HG03354 (cell line): Measurements from ENCODE around the gene SPOCK2.

ENCODE experiments used
- ATAC-seq: cut with Tn5 transposase; IDR thresholded peaks from one replicate; pipeline ENCODE4 v1.9.1; 2021; ENCODE audit warnings: mild to moderate bottlenecking; ENCODE audit not compliant: unreplicated experiment, poor library complexity, severe bottlenecking

The SPOCK2 gene

DNA sequence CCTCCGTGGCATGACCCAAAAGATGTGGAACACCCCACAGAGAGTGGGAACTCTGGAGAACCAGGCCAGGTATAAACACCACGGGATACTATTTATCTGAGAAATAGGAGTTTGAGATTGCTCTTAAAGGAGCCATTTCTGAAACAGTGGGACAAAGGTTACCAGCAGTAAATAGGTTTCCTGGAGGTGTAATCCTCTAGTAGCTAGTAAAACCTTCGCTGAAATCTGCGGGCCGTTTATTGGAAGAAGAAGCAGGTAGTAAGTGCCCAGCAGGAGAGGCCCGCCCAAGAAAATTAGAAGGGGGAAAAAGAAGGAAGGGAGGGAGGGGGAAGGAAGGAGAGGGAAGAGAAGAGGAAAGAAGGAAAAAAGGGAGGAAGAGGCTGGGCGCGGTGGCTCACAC is 72.5 kb downstream of the SPOCK2 start:
- ATAC-seq = no peak

DNA sequence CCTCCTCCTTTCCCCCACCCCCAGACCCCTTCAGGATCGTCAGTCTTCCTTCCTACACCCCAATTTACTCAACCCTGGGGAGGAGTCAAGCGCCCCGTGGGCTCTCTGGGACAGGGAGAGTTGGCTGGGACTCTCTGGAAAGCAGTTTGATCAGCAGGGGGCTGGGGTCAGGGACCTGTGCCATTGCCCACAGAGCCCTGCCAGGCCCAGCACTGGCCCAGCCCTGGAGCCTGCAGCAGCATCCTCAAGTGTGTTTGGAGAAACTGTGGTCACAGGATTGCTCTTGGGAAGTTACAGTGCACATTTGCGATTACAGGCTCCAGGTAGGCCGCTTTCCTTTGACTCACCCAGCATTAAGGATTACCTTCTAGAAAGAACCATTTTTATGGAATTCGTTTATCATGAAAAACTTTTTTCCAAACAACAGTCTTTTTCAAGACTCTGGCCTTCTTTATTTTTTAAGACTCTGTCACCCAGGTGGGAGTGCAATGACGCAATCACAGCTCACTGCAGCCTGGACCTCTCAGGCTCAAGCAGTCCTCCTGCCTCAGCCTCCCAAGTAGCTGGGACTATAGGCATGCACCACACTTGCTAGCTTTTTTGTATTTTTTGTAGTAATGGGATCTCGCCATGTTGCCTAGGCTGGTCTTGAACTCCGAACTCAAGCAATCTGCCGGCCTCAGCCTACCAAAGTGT is 73.4 kb downstream of the SPOCK2 start:
- no peak for ATAC-seq

GRCh38 chr10:72014197-72014596 is 74.2 kb downstream of the SPOCK2 start:
- no peak for ATAC-seq

DNA sequence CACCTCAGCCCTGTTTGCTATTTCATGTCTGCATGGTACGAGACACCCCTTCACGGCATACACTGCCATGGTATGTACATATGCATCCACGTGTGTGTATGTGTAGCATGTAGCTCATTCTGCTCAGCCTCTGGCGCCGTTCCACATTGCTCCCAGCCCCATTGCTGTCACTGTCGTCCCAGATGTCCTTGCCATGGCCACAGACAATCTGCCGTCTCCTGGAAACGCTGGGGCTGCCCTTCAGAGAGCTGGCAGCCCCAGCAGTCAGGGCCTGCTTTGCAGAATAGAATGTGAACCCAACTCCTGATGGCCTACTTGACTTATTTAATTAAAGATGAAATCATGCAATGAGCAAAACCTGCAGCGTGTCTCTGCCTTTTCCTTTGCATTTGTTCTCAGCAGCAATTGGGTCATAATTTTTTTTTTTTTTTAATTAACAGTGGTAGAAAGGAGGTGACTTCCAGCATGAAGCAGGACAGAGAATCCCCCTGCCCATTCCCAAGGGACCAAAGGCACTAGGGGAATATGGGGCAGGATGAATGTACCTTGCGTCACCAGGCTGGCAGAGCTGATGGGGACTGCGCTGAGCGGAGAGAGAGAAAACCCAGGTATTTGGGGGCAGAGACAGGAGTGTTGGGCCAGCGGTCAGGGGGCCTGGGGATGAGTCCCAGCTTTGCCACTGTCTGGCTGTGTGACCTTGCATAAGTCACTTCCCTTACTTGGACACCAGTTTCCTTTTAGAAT is 75.0 kb downstream of the SPOCK2 start:
- ATAC-seq = no peak

DNA sequence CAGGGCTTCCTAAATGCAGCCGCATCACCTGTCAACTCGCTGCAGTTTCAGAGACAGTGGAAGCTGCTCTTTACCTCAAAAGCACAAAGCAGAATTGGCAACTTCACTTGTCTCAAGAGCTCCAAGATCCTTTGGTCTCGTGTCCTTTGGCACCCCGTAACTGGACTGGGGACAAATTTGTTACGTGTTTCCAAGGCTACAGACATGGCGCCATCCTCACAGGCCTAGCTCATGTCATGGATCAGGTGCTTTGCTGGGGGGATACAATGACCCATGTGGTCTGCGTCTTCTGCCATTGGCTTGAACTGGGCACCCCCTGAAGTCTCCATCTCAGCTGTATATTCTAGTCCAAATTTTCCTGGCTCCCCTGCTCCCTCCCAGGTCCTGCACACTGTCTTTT is 75.6 kb downstream of the SPOCK2 start:
- no peak for ATAC-seq

DNA sequence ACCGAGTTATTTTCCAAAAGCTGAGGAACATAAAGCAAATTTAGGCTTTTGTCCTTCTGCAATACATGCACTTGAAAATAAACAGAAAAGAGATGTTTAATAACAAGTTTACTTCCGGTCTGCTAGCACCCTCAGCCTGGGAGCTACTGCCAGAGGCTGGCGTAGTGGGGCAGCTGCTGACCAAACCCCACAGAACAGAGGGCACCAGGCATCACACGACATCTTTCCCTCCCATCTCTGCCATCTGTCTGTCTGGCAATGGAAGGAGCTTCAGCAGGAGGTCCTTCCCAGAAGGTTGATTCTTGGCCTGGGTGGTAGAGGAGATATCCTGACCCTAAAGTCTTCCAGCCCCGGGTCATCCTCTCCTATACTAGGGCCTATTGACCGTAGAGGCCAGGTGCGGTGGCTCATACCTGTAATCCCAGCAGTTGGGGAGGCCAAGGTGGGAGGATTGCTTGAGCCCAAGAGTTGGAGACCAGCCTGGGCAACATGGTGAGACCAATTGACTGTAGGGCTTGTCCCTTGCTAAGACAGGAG is 76.3 kb downstream of the SPOCK2 start:
- no peak for ATAC-seq

DNA sequence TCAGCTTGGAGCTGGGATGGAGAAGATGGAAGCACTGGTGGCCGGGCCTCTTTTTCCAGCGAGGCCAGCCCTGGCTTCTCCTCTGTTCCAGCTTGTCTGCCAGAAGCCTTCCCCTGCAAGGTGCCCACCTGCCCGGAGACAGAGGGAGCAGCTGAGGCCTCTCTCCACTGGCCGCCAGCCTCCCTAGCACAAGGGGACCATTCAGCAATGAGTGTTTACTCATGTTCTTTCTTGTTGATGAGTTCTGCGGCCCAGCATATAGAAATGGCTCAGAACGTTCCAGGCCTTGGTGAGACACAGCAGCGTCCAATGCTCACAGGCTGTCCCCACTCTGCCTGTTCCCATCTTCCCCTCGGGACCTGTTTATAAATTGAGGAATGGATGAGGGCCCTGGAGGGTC is 76.9 kb downstream of the SPOCK2 start:
- no peak for ATAC-seq

DNA sequence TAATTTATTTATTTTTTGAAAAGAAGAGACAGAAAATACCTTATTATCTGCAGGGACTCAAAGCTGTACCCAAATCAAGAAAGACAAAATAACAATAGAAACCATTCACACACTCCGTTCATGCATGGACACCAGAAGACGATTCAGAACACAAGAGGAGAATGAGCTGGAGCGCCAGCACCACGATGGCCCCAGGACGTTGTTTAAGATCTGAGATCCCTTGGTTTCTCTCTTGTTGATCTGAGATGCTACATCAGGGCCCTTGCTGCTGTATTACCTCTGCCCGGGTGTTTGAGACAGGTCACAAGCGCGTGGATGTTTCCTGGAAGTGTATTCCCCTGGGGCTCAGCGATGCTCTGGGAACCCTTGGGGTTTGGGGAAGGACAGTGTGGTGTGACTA is 77.3 kb downstream of the SPOCK2 start:
- no peak for ATAC-seq

- ATAC-seq = no peak
Measured at GRCh38 chr10:72010234-72010973, 77.9 kb downstream of the SPOCK2 start.

DNA sequence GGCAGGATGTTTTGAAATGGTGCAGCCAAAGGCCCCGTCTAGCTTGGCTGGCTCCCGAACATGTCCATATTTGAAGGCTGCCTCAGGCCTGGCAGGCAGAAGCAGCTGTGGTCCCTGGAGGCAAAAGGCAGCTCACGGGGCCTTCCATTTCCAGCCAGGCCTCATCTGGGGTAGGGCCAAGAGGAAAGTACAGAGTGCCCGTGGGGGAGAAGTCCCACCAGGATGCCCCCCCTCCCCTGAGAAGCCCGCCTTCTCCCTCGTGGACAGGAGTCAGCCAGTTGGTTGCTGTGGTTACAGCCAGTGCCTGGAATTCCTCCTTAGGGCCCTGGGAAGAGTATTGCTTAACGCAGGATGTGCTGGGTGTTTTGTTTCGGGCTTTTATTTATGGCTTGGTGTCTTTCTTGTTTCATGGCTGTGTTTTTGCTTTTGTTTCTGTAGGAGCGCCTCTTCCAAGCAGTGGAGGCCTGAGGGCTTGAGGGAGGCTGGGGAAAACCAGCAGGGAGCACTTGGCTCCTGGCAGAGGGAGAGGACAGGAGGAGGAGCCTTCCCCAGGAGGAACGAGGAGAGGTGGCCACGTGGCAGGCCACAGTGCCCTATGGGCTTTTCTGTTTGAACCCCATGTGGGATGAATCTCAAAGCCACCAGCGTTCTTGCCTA is 78.8 kb downstream of the SPOCK2 start:
- ATAC-seq = no peak

- ATAC-seq = no peak
Measured at GRCh38 chr10:72009051-72009424, 79.3 kb downstream of the SPOCK2 start.
